Hematopoietic multipotent progenitor cell treated with erythropoietin and hydrocortisone succinate and interleukin-3 and kit ligand, for 6 days (in vitro differentiated cells): ENCODE measurements around the gene AEBP1.
"Not testable (repeated sequence)": the region's sequence is repeated elsewhere in the genome, so short reads cannot be mapped to it uniquely, and the experiment has no call there.

Experiments used
- DNase-seq: peaks from one replicate; pipeline ENCODE4 v3.0.0-alpha.2; 2015

AEBP1 gene

DNA sequence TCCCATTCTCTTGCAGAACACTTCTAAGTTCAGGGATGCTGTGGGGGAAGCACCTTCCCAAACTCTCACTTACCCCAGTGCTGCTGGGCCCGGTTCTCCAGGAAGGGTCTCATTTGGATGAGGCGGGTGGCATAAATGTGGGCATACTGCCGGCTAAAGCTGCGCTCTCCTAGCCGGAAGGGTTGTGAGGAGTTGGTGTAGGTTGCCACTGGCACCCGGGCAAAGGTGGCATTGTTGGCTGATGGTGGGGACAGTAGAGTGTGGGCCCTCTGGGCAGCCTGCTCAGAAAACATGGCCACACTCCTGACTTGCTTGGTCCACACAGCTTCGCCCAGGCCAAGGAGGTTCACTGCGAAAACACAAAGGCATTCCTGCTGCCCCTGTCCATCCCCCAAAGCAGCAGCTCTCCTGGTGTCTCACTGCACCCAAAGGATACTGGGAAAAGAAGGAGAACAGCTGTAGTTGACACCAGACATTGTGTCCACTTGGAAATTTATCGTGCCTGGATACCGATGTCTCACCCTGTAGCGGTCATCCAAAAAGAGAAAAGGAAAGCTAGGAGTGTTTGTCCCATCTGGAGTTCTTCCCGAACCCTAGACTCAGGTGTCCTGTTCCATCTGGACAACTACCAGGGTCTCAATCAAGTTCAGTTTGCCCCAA lies 17.7 kb downstream of the AEBP1 start:
- DNase-seq = no peak

DNA sequence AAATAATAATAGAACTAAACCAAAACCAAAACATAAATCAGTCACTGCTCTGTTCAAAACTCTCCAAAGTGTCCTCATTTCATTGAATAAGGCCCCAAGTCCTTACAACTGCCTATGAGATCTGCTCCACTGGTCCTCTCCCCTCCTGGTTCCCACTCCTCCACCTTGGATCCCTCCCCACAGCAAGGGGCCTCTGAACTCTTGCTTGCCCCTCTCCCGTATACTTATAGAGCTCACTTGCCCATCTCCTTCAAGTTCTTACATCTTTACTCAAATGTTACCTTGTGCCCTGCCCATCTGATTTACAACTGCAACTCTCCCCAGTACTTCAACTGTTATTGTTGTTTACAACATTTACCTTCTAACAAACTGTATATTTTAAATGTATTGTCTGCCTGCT lies 18.4 kb downstream of the AEBP1 start:
- no peak for DNase-seq

GRCh38 chr7:44123190-44124003 lies 19.3 kb downstream of the AEBP1 start, which contains the start of gene POLD2:
POLD2 (minus strand) TSS chr7:44123548; CDS start chr7:44122053, 1,495 bp downstream.
- peak; percentile 99 for DNase-seq

- DNase-seq = no peak
These were observed 20.7 kb downstream of the AEBP1 start for GRCh38 chr7:44124822-44125202.

DNA sequence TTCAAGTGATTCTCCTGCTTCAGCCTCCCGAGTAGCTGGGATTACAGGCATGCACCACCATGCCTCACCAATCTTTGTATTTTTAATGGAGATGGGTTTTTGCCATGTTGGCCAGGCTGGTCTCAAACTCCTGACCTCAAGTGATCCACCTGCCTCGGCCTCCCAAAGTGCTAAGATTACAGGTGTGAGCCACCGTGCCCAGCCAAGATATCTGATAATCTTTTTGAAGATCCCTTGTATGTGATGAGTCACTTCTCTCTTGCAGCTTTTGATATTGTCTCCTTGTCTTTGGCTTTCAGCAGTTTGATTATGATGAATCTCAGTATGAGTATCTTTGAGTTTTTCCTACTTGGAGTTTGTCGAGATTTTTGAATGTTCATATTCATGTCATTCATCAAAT lies 22.4 kb downstream of the AEBP1 start:
- DNase-seq = not testable (repeated sequence)

DNA sequence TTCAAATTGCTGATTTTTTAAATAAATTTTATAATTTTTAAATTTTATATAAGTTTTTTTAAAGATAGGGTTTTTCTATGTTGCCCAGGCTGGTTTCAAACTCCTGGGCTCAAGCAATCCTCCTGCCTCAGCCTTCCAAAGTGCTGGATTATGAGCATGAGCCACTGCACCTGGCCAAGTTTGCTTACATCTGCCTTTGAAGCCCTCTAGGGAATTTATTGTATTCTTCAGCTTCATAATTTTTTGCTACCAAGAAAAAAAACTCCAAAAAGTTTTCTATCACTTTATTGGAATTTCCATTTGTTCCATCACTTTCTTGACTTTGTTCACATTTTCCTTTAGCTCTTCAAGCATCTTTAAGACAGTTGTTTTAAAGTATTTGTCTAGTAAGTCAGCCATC lies 23.0 kb downstream of the AEBP1 start:
- no peak for DNase-seq

DNA sequence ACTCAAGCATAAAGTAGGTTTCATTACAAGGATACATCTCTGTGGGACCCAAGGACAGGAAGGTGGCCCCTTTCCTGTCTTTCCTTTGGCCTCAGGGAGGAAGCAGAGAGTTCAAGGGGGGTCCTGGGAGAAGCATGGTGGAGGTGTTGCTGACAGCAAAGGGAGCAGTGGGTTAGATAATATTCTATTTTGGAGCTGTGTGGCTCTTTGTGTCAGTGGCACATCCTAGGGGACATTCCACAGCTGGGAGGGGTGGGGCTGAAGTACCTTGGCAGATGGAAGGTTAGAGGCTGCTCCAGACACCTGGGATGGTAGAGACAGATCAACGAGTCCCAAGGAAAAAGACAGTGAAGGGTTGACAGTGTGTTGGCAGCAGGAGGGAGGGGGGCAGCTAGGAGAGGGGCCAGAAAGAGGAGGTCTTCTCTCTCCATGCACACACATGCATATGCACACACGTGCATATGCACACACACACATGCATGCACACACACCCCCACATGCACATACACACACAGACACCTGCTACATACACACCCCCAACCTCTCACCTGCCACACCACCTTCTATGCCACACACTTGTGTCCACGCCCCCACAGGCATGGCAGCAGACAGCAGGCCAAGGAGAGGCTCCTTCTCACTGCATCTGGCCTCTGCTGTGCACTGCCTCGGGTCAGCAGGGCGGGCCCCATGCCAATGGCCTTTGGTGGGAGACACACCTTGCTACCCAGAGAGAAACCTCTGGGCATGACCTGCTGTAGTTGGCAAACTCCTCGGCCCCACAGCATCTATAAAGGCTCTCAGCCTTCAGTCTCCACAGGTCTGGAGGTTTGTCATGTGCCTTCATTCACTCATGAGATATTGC lies 24.8 kb downstream of the AEBP1 start:
- DNase-seq = no peak

DNA sequence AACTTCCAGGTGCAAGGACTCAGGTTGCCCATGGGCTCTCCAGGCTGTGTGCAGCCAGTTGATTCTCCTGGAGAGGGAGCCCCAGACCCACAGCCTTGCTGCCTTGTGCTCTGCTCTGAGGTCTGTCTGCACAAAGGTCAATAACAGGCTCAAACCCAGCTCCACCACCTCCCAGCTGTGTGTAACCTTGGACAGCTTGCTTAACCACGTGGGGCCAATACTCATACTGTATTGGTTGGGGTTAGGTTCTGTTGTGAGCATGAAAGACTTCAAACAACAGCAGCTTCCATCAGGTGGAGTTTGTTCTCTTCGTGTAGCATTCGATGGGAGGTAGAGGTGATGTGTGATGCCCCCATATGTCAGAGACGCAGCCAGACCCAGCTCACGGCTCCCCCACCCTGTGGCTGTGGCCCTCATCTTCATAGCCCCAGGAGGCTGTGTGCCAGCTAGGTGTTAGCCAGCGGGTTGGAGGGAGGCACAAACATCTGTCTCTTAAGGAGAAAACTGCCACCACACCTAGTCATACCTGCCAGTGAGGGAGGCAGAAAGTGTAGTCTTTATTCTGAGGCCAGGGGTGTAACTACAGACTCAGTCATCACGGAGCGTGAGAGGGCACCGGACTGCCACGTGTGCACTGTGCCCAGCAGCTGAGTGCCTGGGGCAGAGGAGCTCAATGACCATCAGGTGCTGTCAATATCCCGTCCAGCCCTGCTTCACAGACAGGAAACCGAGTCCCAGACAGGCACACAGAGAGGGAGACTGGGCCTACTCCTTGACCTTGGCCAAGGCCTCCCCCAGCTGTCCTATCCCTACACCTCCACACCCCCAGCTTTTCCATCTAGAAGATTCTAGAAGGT lies 27.3 kb downstream of the AEBP1 start:
- peak; percentile 36 for DNase-seq

- DNase-seq = no peak
These were observed 27.9 kb downstream of the AEBP1 start for GRCh38 chr7:44132039-44132438.

- no peak for DNase-seq
These were observed 29.1 kb downstream of the AEBP1 start for GRCh38 chr7:44133295-44133694.

DNA sequence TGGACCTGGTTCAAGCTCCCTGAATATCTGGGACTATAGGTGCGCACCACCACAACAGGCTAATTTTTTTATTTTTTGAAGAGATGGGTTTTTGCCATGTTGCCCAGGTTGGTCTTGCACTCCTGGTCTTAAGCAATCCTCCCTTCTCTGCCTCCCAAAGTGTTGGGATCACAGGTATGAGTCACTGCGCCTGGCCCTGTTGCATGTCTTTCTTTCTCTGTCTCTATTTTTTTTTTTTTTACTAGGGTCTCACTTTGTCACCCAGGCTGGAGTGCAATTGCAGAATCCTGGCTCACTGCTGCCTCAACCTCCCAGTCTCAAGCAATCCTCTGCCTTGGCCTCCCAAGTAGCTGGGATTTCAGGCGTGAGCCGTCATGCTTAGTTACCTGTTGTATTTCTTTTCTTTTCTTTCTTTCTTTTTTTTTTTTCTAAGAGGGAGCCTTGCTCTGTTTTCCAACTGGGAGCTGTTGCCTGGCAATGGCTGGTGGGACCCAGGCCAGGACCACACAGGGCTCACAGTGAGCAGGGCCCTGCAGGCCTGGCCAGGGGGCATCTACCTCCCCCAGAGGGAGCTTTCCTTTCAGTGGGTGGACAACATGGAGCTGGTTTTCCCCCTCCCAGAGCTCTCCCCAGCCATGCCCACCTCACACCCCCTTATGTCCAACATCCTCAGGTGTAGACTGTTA lies 30.9 kb downstream of the AEBP1 start:
- DNase-seq = no peak

DNA sequence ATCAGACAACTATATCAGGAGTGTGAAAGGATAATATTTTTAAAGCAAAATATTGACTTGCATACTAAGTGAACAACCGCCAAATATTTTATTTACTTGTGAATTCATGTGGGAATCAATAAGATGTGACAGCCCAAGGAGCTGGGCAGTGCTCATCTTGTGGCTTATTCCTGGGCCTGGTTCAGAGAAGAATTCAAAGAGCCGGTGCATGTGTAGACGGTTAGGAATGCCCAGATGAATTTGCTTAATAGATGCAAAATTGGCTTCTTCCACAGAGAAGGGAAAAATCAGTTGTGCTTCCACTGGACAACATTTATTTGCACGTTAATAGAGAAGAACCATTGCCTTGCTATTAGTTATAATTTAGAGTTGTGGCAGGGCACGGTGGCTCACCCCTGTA lies 32.6 kb downstream of the AEBP1 start:
- DNase-seq = no peak

GRCh38 chr7:44138698-44139097 lies 34.6 kb downstream of the AEBP1 start:
- no peak for DNase-seq

- DNase-seq = no peak
These were observed 35.3 kb downstream of the AEBP1 start for GRCh38 chr7:44139311-44140010.

DNA sequence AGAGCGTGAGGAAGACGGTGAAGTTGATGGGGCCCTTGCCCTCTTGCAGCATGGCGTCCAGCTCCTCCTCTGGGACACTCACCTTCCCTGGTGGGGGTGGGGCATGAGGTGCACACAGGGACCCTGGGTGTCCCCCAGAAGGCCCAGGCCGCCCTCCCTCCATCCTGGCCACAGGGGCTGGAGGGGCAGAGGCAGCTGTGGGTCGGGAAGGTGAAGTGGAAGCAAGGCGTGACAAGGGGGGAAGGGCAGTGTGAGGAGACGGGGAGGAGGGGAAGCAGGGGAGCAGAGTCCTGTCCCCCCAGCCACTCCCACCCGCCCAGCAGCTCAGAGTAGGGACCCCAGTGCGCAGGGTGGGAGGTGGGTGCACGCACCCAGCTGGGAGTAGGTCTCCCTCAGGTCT lies 36.2 kb downstream of the AEBP1 start:
- no peak for DNase-seq

- no peak for DNase-seq
These were observed 37.2 kb downstream of the AEBP1 start, which contains the start of gene MYL7 for GRCh38 chr7:44141221-44141850. MYL7 (minus strand) TSS chr7:44141332; CDS start chr7:44141305, 27 bp downstream.

DNA sequence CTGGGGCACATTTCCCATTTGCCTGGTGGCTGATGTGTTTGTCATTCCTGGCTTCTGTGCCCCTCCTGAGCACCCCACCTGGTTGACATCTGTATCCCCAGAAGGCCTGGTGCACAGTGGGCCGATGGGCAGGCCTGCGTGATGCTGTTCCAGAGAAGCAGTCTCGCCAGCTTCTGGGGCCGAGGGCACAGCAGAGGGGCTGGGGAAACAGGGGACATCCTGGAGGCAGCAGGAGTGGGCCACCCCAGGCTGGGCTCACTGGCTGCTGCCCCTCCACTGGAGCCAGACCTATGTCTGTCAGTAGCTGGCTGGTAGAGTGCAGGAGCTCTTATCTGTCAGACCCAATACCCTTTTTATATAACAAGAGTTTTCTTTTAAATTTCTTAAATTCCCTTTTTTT lies 37.9 kb downstream of the AEBP1 start:
- no peak for DNase-seq

GRCh38 chr7:44143646-44144250 lies 39.6 kb downstream of the AEBP1 start:
- DNase-seq = no peak

DNA sequence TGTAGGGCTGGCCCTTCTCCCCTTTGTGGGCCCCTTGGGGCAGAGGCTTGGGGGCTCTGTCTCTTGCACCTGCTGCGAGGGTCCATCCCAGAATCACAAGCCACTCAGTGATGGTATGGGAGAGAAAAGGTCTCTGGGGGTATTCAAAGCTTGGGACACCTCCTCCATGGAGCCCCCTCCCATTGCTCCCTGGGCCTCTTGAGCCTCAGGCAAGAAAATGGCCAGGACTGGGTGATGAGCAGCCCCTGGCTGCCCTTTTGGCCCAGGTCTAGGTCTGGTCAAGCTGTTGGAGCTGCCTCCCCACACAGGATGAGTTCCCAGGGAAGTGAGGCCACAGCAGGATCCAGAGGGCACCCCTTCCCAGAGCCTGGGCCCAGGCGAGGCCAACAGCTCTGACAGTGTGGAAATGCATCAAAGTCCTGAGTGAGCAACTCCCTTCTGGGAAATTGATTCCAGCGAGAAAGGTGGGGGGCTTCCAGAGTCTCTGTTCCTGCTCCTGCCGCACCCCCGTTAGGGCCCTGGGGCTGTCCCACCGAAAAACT lies 40.4 kb downstream of the AEBP1 start:
- DNase-seq = no peak

DNA sequence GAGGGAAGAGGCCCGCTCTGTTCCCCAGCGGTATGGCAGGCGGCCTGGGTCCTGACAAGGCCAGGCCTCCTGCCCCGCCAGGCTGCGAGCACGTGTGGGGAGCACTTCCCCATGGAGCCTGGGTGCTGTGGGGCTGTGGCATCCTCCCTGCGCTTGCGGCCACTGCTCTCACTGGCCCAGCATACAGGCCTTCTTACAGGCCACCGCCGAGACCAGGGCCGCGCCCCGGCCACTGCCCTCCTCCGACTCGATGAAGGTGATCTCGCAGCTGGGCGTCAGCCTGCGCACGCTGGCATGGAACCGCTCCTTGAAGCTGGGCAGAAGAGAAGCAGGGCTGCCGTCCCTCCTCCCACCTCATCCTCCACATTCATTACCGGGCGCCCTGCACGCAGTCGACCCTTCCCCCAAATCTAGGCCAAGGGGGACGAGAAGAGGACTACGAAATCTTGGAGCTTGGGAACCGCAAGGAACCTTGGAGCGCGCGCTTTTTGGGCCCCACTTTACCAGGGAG lies 40.9 kb downstream of the AEBP1 start:
- no peak for DNase-seq
